DOHH2 (cell line): Measurements from ENCODE around the gene DTX4.

ENCODE experiments used
- H3F3A ChIP-seq: fragments of 200-600 bp; sonication (generic), shearing (Covaris generic); 2 replicates; pipeline ENCODE4 v1.6.0; 2016; ENCODE audit warnings: antibody characterized with exemption, mild to moderate bottlenecking; ENCODE audit not compliant: control insufficient read depth, insufficient read depth
- H3K27ac ChIP-seq: fragments of 200-600 bp; sonication (generic); 2 replicates; pipeline ENCODE4 v1.5.1; 2014; ENCODE audit warnings: low read depth, mild to moderate bottlenecking, low read length, moderate library complexity
- H3K27me3 ChIP-seq: fragments of 200-600 bp; sonication (generic); 2 replicates; pipeline ENCODE4 v1.6.1; 2014; ENCODE audit warnings: mild to moderate bottlenecking, low read length, mixed read lengths; ENCODE audit not compliant: control insufficient read depth
- H3K36me3 ChIP-seq: fragments of 200-600 bp; sonication (generic); 2 replicates; pipeline ENCODE4 v1.6.1; 2014; ENCODE audit warnings: mild to moderate bottlenecking, low read length, moderate library complexity, mixed read lengths; ENCODE audit not compliant: control insufficient read depth
- H3K4me1 ChIP-seq: fragments of 200-600 bp; sonication (generic); 2 replicates; pipeline ENCODE4 v1.6.1; 2014; ENCODE audit warnings: mild to moderate bottlenecking, low read length, mixed read lengths; ENCODE audit not compliant: control insufficient read depth
- H3K4me2 ChIP-seq: fragments of 200-600 bp; sonication (generic); 2 replicates; pipeline ENCODE4 v1.6.0; 2014; ENCODE audit warnings: mild to moderate bottlenecking, low read length, moderate library complexity
- H3K4me3 ChIP-seq: fragments of 200-600 bp; sonication (generic); 2 replicates; pipeline ENCODE4 v1.5.1; 2014; ENCODE audit warnings: mild to moderate bottlenecking, low read length, mixed read lengths
- H3K79me2 ChIP-seq: fragments of 200-600 bp; sonication (generic); 2 replicates; pipeline ENCODE4 v1.6.1; 2014; ENCODE audit warnings: mild to moderate bottlenecking, low read length, mixed read lengths; ENCODE audit not compliant: control insufficient read depth
- H3K9me2 ChIP-seq: fragments of 200-600 bp; sonication (generic); replicated peaks from 2 replicates; pipeline ENCODE4 v1.6.1; 2014; ENCODE audit warnings: mild to moderate bottlenecking, low read length, mixed read lengths; ENCODE audit not compliant: control insufficient read depth
- H3K9me3 ChIP-seq: fragments of 200-600 bp; sonication (generic); 2 replicates; pipeline ENCODE4 v1.6.1; 2014; ENCODE audit warnings: antibody characterized with exemption, low read length, mixed read lengths; ENCODE audit not compliant: control insufficient read depth, insufficient read depth
- H4K20me1 ChIP-seq: fragments of 200-600 bp; sonication (generic); 2 replicates; pipeline ENCODE4 v1.6.0; 2014; ENCODE audit warnings: low read depth, mild to moderate bottlenecking, antibody characterized with exemption, low read length, moderate library complexity; ENCODE audit not compliant: control insufficient read depth, insufficient read depth
- EZH2phosphoT487 ChIP-seq: fragments of 200-600 bp; sonication (generic); IDR thresholded peaks from 2 replicates; pipeline ENCODE4 v1.6.1; 2017; ENCODE audit warnings: borderline replicate concordance, mild to moderate bottlenecking, antibody characterized with exemption, low read length, moderate library complexity, mixed read lengths
- TF ChIP-seq, protein P1 (sequence below): fragments of 200-600 bp; sonication (generic); IDR thresholded peaks from one replicate; pipeline ENCODE4 v1.5.1; 2014; ENCODE audit warnings: antibody characterized with exemption, mild to moderate bottlenecking, low read depth, low read length; ENCODE audit not compliant: poor library complexity, severe bottlenecking

The DTX4 gene

DNA sequence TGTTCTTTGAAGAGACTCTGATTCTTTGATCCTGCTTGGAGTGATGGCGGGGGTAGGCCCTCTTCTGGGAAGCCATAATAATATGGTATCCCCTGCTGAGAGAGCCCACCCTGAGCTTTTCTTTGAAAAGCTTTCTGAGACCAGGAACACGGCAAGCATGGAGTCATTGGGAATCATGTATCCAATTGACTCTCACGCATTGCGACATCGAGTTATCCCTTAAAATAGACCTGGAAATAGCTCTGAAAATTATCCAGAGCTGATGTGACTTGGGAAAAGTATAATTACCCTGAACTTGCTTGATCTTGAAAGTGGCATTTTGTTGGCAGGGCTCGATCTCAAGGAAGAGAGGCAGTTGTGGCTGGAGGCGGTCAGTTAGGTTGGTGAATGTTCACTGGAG, 77.6 kb downstream of the DTX4 start:
- no peak overlapping the region for H3K4me3 ChIP-seq
- no peak overlapping the region for H3K4me2 ChIP-seq
- H3K79me2 ChIP-seq, result no peaks in the 10 kb centered on the region
- no peaks in the 10 kb centered on the region for H3F3A ChIP-seq
- no peaks in the 10 kb centered on the region for H3K36me3 ChIP-seq
- H3K9me2 ChIP-seq, result no peaks in the 10 kb centered on the region
- H3K4me1 ChIP-seq, result no peaks in the 10 kb centered on the region
- no peaks in the 10 kb centered on the region for H3K9me3 ChIP-seq
- H3K27me3 ChIP-seq, result 0 out of 2 replicates have a peak, but pooled peaks cover 7% of the 10 kb centered on the region
- no peaks in the 10 kb centered on the region for H4K20me1 ChIP-seq
- H3K27ac ChIP-seq, result no peak overlapping the region
- TF ChIP-seq, protein P1, sequence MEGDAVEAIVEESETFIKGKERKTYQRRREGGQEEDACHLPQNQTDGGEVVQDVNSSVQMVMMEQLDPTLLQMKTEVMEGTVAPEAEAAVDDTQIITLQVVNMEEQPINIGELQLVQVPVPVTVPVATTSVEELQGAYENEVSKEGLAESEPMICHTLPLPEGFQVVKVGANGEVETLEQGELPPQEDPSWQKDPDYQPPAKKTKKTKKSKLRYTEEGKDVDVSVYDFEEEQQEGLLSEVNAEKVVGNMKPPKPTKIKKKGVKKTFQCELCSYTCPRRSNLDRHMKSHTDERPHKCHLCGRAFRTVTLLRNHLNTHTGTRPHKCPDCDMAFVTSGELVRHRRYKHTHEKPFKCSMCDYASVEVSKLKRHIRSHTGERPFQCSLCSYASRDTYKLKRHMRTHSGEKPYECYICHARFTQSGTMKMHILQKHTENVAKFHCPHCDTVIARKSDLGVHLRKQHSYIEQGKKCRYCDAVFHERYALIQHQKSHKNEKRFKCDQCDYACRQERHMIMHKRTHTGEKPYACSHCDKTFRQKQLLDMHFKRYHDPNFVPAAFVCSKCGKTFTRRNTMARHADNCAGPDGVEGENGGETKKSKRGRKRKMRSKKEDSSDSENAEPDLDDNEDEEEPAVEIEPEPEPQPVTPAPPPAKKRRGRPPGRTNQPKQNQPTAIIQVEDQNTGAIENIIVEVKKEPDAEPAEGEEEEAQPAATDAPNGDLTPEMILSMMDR, result no peak
- no peak for TF ChIP-seq EZH2phosphoT487

DNA sequence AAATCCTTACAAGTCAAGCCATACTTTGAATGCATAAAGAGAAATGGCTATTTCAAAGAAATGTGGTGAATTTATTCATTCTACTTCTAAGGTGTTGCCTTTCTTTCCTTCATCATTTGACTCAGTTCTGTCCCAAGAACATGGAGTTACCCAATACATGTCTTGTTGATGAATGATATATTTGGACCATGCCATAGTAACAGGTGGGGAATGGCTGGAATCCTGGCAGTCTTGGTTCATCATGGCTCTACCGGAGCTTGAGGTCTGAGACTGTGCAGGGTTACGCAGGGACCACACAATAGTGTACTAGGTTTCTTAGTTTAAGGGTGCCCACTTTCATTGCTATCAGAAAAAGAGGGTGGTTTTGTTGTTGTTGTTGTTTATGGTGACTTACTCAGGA, 81.1 kb downstream of the DTX4 start:
- H3F3A ChIP-seq, result no peaks in the 10 kb centered on the region
- no peaks in the 10 kb centered on the region for H3K9me2 ChIP-seq
- 0 out of 2 replicates have a peak, but pooled peaks cover 3% of the 10 kb centered on the region for H3K27me3 ChIP-seq
- no peaks in the 10 kb centered on the region for H4K20me1 ChIP-seq
- no peaks in the 10 kb centered on the region for H3K36me3 ChIP-seq
- no peak overlapping the region for H3K27ac ChIP-seq
- H3K4me1 ChIP-seq, result no peaks in the 10 kb centered on the region
- TF ChIP-seq, protein P1, result no peak
- no peak for TF ChIP-seq EZH2phosphoT487
- no peaks in the 10 kb centered on the region for H3K79me2 ChIP-seq
- no peak overlapping the region for H3K4me3 ChIP-seq
- no peaks in the 10 kb centered on the region for H3K9me3 ChIP-seq
- H3K4me2 ChIP-seq, result no peak overlapping the region

- Histone ChIP-seq H3K4me1 (no peaks in the 10 kb centered on the region), H3K4me3 (no peak overlapping the region), H3K4me2 (no peak overlapping the region), H3F3A (no peaks in the 10 kb centered on the region), H3K36me3 (no peaks in the 10 kb centered on the region), H3K27me3 (0 out of 2 replicates have a peak, but pooled peaks cover 3% of the 10 kb centered on the region), H3K9me3 (no peaks in the 10 kb centered on the region), H3K79me2 (no peaks in the 10 kb centered on the region), H3K27ac (no peak overlapping the region), H4K20me1 (no peaks in the 10 kb centered on the region), H3K9me2 (no peaks in the 10 kb centered on the region)
- TF ChIP-seq EZH2phosphoT487, result no peak
- TF ChIP-seq, protein P1, result no peak
These were observed 82.4 kb downstream of the DTX4 start for GRCh38 chr11:59254286-59254685.
